Measurements from ENCODE around the gene OBI1.

- TF ChIP-seq ESRRA (IDR thresholded peaks at IDR 0.05; ENCODE audit: borderline replicate concordance, low read depth) (no peak), ZNF780A (CRISPR knock-in tag; IDR thresholded peaks at IDR 0.05) (no peak), ZC3H4 (CRISPR knock-in tag; IDR thresholded peaks at IDR 0.05; ENCODE audit: borderline replicate concordance) (no peak), CTCF (IDR thresholded peaks at IDR 0.05 in 2 of 3, conservative IDR thresholded peaks at IDR 0.05 in 1 of 3; ENCODE audit: insufficient read depth in 2 of 3, low read depth in 1 of 3, low read length in 3 of 3) (no peak), KDM4B (IDR thresholded peaks at IDR 0.05; ENCODE audit: borderline replicate concordance in 2 of 2, low read depth in 1 of 2) (no peak)
- TF ChIP-seq, protein P1, sequence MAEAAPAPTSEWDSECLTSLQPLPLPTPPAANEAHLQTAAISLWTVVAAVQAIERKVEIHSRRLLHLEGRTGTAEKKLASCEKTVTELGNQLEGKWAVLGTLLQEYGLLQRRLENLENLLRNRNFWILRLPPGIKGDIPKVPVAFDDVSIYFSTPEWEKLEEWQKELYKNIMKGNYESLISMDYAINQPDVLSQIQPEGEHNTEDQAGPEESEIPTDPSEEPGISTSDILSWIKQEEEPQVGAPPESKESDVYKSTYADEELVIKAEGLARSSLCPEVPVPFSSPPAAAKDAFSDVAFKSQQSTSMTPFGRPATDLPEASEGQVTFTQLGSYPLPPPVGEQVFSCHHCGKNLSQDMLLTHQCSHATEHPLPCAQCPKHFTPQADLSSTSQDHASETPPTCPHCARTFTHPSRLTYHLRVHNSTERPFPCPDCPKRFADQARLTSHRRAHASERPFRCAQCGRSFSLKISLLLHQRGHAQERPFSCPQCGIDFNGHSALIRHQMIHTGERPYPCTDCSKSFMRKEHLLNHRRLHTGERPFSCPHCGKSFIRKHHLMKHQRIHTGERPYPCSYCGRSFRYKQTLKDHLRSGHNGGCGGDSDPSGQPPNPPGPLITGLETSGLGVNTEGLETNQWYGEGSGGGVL (CRISPR knock-in tag; IDR thresholded peaks at IDR 0.05), result no peak
These were observed 47.9 kb downstream of the OBI1 start for GRCh38 chr13:78611040-78611439.

Measured in K562 (cell line).